ENCODE results near the gene ZNF217. TPM values are rescaled to one million over a fixed set of nuclear protein-coding genes. Genes with fewer than 3 reads are reported as not detected.

ZNF217 gene
- total and polyA plus RNA-seq, 2 donors (not counting 1 experiment from before 2014, with no cell fraction given): 14.5 to 22.0 TPM

DNA sequence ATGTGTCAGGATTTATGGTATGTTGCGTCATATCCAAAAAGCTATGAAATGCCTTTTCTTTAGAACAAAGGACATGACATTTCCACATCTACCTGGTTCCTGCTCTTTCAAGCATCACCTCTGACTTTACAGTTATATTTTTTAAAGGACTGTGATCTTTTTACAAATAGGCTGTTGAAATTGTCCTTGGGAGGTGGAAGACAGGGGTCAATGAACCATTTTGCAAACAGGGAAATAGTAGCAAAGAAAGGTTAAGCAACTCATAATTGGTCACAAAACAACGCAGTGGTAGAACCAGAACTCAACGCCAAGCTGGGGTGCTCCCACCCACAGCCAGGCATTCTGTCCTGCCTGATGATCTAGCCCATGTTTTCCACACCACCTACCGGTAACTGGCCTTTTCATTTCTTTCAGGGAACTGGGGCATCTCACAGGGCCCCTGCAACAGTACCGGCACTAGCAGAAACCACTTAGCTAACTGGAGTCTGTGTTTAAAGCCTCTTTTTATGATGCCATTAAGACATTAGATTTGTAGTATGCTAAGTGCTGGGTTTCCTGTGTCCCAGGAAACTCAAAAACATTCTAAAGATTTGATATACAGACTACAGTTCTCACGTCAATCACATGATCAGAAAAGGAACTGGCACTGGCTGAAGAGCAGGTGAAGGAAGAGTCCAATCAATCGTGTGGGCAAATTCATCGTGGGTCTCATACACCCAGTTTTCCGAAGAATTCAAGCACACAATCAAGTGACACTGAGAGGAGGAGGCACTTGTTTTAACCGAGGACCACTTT lies 13.9 kb downstream of the ZNF217 start:
- no peaks in the 10 kb centered on the region for H3K9me3 ChIP-seq (ENCODE audit: control insufficient read depth, insufficient read depth, low read depth, low read length)
- H3K4me3 ChIP-seq (replicated peaks in 1 of 4; ENCODE audit: control extremely low read depth in 1 of 4, insufficient read depth in 1 of 4, low read depth in 3 of 4, low read length in 4 of 4): peak overlapping the region in 2 of 4 experiments; percentile 25 to 50
- H2AFZ ChIP-seq (ENCODE audit: low read length): no peak overlapping the region
- H3K4me1 ChIP-seq (ENCODE audit: control insufficient read depth, extremely low read depth, insufficient read depth, low read length): peaks cover 26% of the 10 kb centered on the region
- no peaks in the 10 kb centered on the region for H4K20me1 ChIP-seq (ENCODE audit: control insufficient read depth, extremely low read depth, insufficient read depth, low read length)
- peaks cover 24% of the 10 kb centered on the region for H3K36me3 ChIP-seq (ENCODE audit: control insufficient read depth, insufficient read depth, low read length)
- H3K9ac ChIP-seq (ENCODE audit: insufficient read depth, low read length): peak overlapping the region; percentile 21
- peaks cover 88% of the 10 kb centered on the region for H3K79me2 ChIP-seq (ENCODE audit: control insufficient read depth, insufficient read depth, low read length)
- peak overlapping the region; percentile 45 for H3K27ac ChIP-seq (ENCODE audit: insufficient read depth, low read length)
- peak overlapping the region; percentile 95 for H3K4me2 ChIP-seq (ENCODE audit: extremely low read depth, insufficient read depth, low read length)
- peak; percentile 69 to 90 for DNase-seq (ENCODE audit: low read depth in 2 of 2)
- no peaks in the 10 kb centered on the region for H3K27me3 ChIP-seq (ENCODE audit: control insufficient read depth, insufficient read depth, low read length)
- TF ChIP-seq, protein P1, sequence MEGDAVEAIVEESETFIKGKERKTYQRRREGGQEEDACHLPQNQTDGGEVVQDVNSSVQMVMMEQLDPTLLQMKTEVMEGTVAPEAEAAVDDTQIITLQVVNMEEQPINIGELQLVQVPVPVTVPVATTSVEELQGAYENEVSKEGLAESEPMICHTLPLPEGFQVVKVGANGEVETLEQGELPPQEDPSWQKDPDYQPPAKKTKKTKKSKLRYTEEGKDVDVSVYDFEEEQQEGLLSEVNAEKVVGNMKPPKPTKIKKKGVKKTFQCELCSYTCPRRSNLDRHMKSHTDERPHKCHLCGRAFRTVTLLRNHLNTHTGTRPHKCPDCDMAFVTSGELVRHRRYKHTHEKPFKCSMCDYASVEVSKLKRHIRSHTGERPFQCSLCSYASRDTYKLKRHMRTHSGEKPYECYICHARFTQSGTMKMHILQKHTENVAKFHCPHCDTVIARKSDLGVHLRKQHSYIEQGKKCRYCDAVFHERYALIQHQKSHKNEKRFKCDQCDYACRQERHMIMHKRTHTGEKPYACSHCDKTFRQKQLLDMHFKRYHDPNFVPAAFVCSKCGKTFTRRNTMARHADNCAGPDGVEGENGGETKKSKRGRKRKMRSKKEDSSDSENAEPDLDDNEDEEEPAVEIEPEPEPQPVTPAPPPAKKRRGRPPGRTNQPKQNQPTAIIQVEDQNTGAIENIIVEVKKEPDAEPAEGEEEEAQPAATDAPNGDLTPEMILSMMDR (conservative IDR thresholded peaks at IDR 0.05 in 1 of 2, IDR thresholded peaks at IDR 0.05 in 1 of 2; ENCODE audit: low read depth in 1 of 2, low read length in 2 of 2): peak in 1 of 2 donors; percentile 1
- TF ChIP-seq EZH2 (IDR thresholded peaks at IDR 0.05; ENCODE audit: low read length, missing control alignments): no peak

DNA sequence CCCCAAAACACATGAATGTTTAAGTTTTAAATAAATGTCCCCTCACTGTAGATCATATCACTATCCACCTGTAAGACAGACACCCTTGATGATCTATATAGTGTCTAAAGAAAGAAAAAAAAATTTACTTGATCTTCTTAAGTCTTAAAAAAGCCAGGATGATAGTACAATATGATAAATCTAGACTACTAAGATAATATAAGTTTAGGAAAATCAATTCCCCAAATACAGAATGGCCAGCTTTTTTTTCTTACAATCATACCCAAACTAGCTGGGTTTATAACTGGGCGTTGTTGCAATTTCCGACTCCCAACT lies 14.4 kb downstream of the ZNF217 start:
- peak overlapping the region; percentile 45 for H3K27ac ChIP-seq (ENCODE audit: insufficient read depth, low read length)
- H3K4me1 ChIP-seq (ENCODE audit: control insufficient read depth, extremely low read depth, insufficient read depth, low read length): peaks cover 26% of the 10 kb centered on the region
- H4K20me1 ChIP-seq (ENCODE audit: control insufficient read depth, extremely low read depth, insufficient read depth, low read length): no peaks in the 10 kb centered on the region
- H3K79me2 ChIP-seq (ENCODE audit: control insufficient read depth, insufficient read depth, low read length): peaks cover 89% of the 10 kb centered on the region
- H3K27me3 ChIP-seq (ENCODE audit: control insufficient read depth, insufficient read depth, low read length): no peaks in the 10 kb centered on the region
- H3K4me3 ChIP-seq (replicated peaks in 1 of 4; ENCODE audit: control extremely low read depth in 1 of 4, insufficient read depth in 1 of 4, low read depth in 3 of 4, low read length in 4 of 4): peak overlapping the region; percentile 21 to 50 (median 30)
- no peak for DNase-seq (ENCODE audit: low read depth in 2 of 2)
- H3K9me3 ChIP-seq (ENCODE audit: control insufficient read depth, insufficient read depth, low read depth, low read length): no peaks in the 10 kb centered on the region
- TF ChIP-seq, protein P1 (conservative IDR thresholded peaks at IDR 0.05 in 1 of 2, IDR thresholded peaks at IDR 0.05 in 1 of 2; ENCODE audit: low read depth in 1 of 2, low read length in 2 of 2): no peak
- TF ChIP-seq EZH2 (IDR thresholded peaks at IDR 0.05; ENCODE audit: low read length, missing control alignments): no peak
- H3K4me2 ChIP-seq (ENCODE audit: extremely low read depth, insufficient read depth, low read length): peak overlapping the region; percentile 95
- H3K36me3 ChIP-seq (ENCODE audit: control insufficient read depth, insufficient read depth, low read length): peaks cover 26% of the 10 kb centered on the region
- H3K9ac ChIP-seq (ENCODE audit: insufficient read depth, low read length): peak overlapping the region; percentile 45
- H2AFZ ChIP-seq (ENCODE audit: low read length): no peak overlapping the region

DNA sequence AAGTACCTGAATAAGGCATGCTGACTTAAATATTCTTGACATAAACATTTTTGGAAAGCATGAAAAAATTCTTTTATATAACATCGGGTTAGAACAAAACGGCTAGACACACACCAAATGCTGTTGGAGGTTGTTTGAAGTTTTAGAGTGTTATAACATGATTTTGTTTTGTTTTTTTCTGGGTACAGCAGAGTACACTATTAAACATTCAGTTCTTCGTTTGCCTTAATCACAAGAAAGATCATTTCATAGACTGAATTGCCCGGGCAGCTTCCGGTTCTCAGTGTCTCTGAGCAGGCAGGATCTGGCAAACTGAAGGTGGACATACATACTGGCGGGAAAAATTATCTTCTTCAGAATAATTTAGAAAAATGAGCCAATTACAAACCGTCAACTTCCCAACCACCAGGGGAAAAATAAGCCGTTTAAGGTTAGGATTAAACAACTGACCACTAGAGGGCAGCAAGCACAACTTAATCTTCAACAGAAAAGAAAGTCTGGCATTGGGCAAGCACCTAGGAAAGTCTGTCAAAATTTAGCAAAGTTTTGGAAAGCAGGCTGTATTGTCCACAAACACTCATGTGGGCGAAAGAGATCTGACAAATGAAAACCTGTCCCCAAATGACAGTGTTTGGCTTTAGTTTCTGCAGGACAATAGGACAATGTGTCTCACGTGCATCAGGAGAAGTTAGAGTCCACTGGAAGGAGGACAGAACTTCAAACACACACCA lies 15.0 kb downstream of the ZNF217 start:
- Histone ChIP-seq H2AFZ (ENCODE audit: low read length) (no peak overlapping the region), H4K20me1 (ENCODE audit: control insufficient read depth, extremely low read depth, insufficient read depth, low read length) (no peaks in the 10 kb centered on the region), H3K9ac (ENCODE audit: insufficient read depth, low read length) (peak overlapping the region; percentile 45), H3K27me3 (ENCODE audit: control insufficient read depth, insufficient read depth, low read length) (no peaks in the 10 kb centered on the region), H3K79me2 (ENCODE audit: control insufficient read depth, insufficient read depth, low read length) (peaks cover 90% of the 10 kb centered on the region), H3K36me3 (ENCODE audit: control insufficient read depth, insufficient read depth, low read length) (peaks cover 27% of the 10 kb centered on the region), H3K9me3 (ENCODE audit: control insufficient read depth, insufficient read depth, low read depth, low read length) (no peaks in the 10 kb centered on the region), H3K4me3 (replicated peaks in 1 of 4; ENCODE audit: control extremely low read depth in 1 of 4, insufficient read depth in 1 of 4, low read depth in 3 of 4, low read length in 4 of 4) (peak overlapping the region; percentile 21 to 50 (median 28)), H3K4me2 (ENCODE audit: extremely low read depth, insufficient read depth, low read length) (peak overlapping the region; percentile 95), H3K4me1 (ENCODE audit: control insufficient read depth, extremely low read depth, insufficient read depth, low read length) (peaks cover 26% of the 10 kb centered on the region), H3K27ac (ENCODE audit: insufficient read depth, low read length) (peak overlapping the region; percentile 45)
- TF ChIP-seq, protein P1 (conservative IDR thresholded peaks at IDR 0.05 in 1 of 2, IDR thresholded peaks at IDR 0.05 in 1 of 2; ENCODE audit: low read depth in 1 of 2, low read length in 2 of 2): peak; percentile 73 to 74
- TF ChIP-seq EZH2 (IDR thresholded peaks at IDR 0.05; ENCODE audit: low read length, missing control alignments): no peak
- DNase-seq (ENCODE audit: low read depth in 2 of 2): peak; percentile 78 to 95

All from fibroblast of lung (primary cell).